HCT116 (cell line): ENCODE measurements around the gene LHFPL6. TPM values are rescaled to one million over a fixed set of nuclear protein-coding genes. Genes with fewer than 3 reads are reported as not detected.

Experiments used
- ATAC-seq: fragments of 200-7000 bp; cut with Tn5 transposase; 2 replicates; pipeline ENCODE4 v1.9.1; 2020; ENCODE audit warnings: mild to moderate bottlenecking, moderate library complexity
- Bru-seq: library from RNA; stranded (reverse); fragments of 400-500 nt; gene quantifications from one replicate; lab custom pipeline; 2021; lab: Mats Ljungman, UMichigan
- BruChase-seq, 2 experiments: library from RNA; stranded (reverse); fragments of 400-500 nt; gene quantifications; one replicate each; lab custom pipeline; 2021; lab: Mats Ljungman, UMichigan
- BruUV-seq: library from RNA; stranded (reverse); fragments of 400-500 nt; replicated peaks from 2 replicates; lab custom pipeline; 2021; lab: Mats Ljungman, UMichigan
- CTCF ChIA-PET: fragments of 300-600 bp; sonication (Branson Sonifier 250); formaldehyde crosslinking; loops from one replicate; lab custom pipeline; 2021; ENCODE audit warnings: antibody characterized with exemption; lab: Charles Lee
- POLR2A ChIA-PET: fragments of 300-600, 350-600 bp; sonication (Branson Sonifier 250); formaldehyde crosslinking; loops from one replicate; lab custom pipeline; 2021; ENCODE audit warnings: antibody characterized with exemption; lab: Charles Lee
- RAD21 ChIA-PET, 2 experiments: fragments of 300-600 bp; sonication (Branson Sonifier 250); formaldehyde crosslinking; loops; one replicate each; lab custom pipeline; 2023; ENCODE audit warnings: low total read pairs in 2 of 2; ENCODE audit not compliant: uncharacterized antibody in 2 of 2, unreplicated experiment in 2 of 2, low non-redundant PET in 1 of 2; lab: Charles Lee
- DNase-seq: peaks from one replicate; pipeline ENCODE4 v3.0.0-alpha.2; 2010; ENCODE audit warnings: low read depth, low spot score
- H2AFZ ChIP-seq: fragments of 200-600 bp; shearing (Covaris generic), sonication (generic); 2 replicates; pipeline ENCODE4 v1.6.1; 2017; ENCODE audit warnings: low read depth, mixed run types, mixed read lengths, antibody characterized with exemption, low read length; ENCODE audit not compliant: poor library complexity, severe bottlenecking
- H3K27ac ChIP-seq: 2 replicates; pipeline ENCODE4 v1.5.1; 2012; ENCODE audit warnings: low read depth, low read length
- H3K27me3 ChIP-seq: fragments of 200-600 bp; sonication (generic); 2 replicates; pipeline ENCODE4 v1.6.1; 2016; ENCODE audit warnings: mixed run types, low read length, mixed read lengths; ENCODE audit not compliant: insufficient read depth
- H3K36me3 ChIP-seq, 2 experiments: fragments of 200-500 bp in 1 of 2; fragments of 200-600 bp in 1 of 2; sonication (Bioruptor generic) in 1 of 2; sonication (generic) in 1 of 2; 2 replicates each; pipeline versions ENCODE4 v1.5.1 to v1.6.1; 2014 to 2016; ENCODE audit warnings: low read length in 2 of 2, inconsistent platforms in 1 of 2, mixed read lengths in 1 of 2, mixed run types in 1 of 2; ENCODE audit not compliant: insufficient read depth in 2 of 2, control insufficient read depth in 1 of 2
- H3K4me1 ChIP-seq, 2 experiments: fragments of 200-600 bp in 1 of 2; sonication (generic) in 1 of 2; 2 replicates each; pipeline versions ENCODE4 v1.5.1 to v1.6.1; 2012 to 2017; ENCODE audit warnings: low read length in 2 of 2, inconsistent platforms in 1 of 2, mild to moderate bottlenecking in 1 of 2, mixed read lengths in 1 of 2, mixed run types in 1 of 2, moderate library complexity in 1 of 2; ENCODE audit not compliant: insufficient read depth in 2 of 2, control insufficient read depth in 1 of 2
- H3K4me2 ChIP-seq: fragments of 200-600 bp; sonication (generic); 2 replicates; pipeline ENCODE4 v1.6.1; 2017; ENCODE audit warnings: mixed run types, low read length, mixed read lengths
- H3K4me3 ChIP-seq, 2 experiments: fragments of 200-600 bp in 1 of 2; sonication (generic) in 1 of 2; replicated peaks in 1 of 2; 2 replicates each; pipeline ENCODE4 v1.5.1; 2011 to 2016; ENCODE audit warnings: low read length in 2 of 2, control low read depth in 1 of 2, low read depth in 1 of 2, mild to moderate bottlenecking in 1 of 2, mixed read lengths in 1 of 2, mixed run types in 1 of 2
- H3K79me2 ChIP-seq: fragments of 200-600 bp; sonication (generic); 2 replicates; pipeline ENCODE4 v1.6.1; 2017; ENCODE audit warnings: mild to moderate bottlenecking, mixed run types, low read length, moderate library complexity, mixed read lengths; ENCODE audit not compliant: insufficient read depth
- H3K9ac ChIP-seq: fragments of 200-600 bp; sonication (generic); 2 replicates; pipeline ENCODE4 v1.6.1; 2016; ENCODE audit warnings: low read length, mixed read lengths
- H3K9me2 ChIP-seq: fragments of 200-600 bp; sonication (generic), shearing (Covaris generic); 2 replicates; pipeline ENCODE4 v1.6.1; 2017; ENCODE audit warnings: mixed run types, mild to moderate bottlenecking, moderate library complexity; ENCODE audit not compliant: insufficient read depth
- H3K9me3 ChIP-seq, 2 experiments: fragments of 200-500 bp in 1 of 2; fragments of 200-600 bp in 1 of 2; sonication (Bioruptor generic) in 1 of 2; sonication (generic) in 1 of 2; 2 replicates each; pipeline ENCODE4 v1.6.1; 2014 to 2017; ENCODE audit warnings: low read length in 2 of 2, mixed read lengths in 2 of 2, inconsistent platforms in 1 of 2, low read depth in 1 of 2, mild to moderate bottlenecking in 1 of 2, mixed run types in 1 of 2, moderate library complexity in 1 of 2; ENCODE audit not compliant: control insufficient read depth in 1 of 2, insufficient read depth in 1 of 2
- H4K20me1 ChIP-seq: fragments of 200-600 bp; sonication (generic), shearing (Covaris generic); 2 replicates; pipeline ENCODE4 v1.6.1; 2017; ENCODE audit warnings: mixed run types, mild to moderate bottlenecking, moderate library complexity; ENCODE audit not compliant: insufficient read depth
- CEBPB ChIP-seq: IDR thresholded peaks from 2 replicates; pipeline ENCODE4 v1.6.1; 2012; ENCODE audit warnings: low read depth
- CTCF ChIP-seq, 3 experiments: fragments of 200-600 bp in 1 of 3; sonication (generic) in 1 of 3; IDR thresholded peaks in 2 of 3; conservative IDR thresholded peaks in 1 of 3; 2 replicates each; pipeline ENCODE4 v1.5.1; 2012 to 2017; ENCODE audit warnings: low read depth in 2 of 3, low read length in 2 of 3, antibody characterized with exemption in 1 of 3, borderline replicate concordance in 1 of 3, control low read depth in 1 of 3, mild to moderate bottlenecking in 1 of 3, mixed read lengths in 1 of 3, mixed run types in 1 of 3, moderate library complexity in 1 of 3; ENCODE audit not compliant: insufficient read depth in 1 of 3
- EGR1 ChIP-seq: IDR thresholded peaks from 2 replicates; pipeline ENCODE4 v1.6.1; 2012; ENCODE audit warnings: low read depth
- EZH2 ChIP-seq: fragments of 200-600 bp; sonication (generic); IDR thresholded peaks from 2 replicates; pipeline ENCODE4 v1.6.1; 2017; ENCODE audit warnings: antibody characterized with exemption, mixed run types
- FOSL1 ChIP-seq: IDR thresholded peaks from 2 replicates; pipeline ENCODE4 v1.6.1; 2012; ENCODE audit warnings: low read depth
- JUND ChIP-seq: IDR thresholded peaks from 2 replicates; pipeline ENCODE4 v1.6.1; 2012
- MAX ChIP-seq: IDR thresholded peaks from 2 replicates; pipeline ENCODE4 v1.6.1; 2012
- RAD21 ChIP-seq: IDR thresholded peaks from 2 replicates; pipeline ENCODE4 v1.6.1; 2012; ENCODE audit warnings: low read depth, mild to moderate bottlenecking
- SIN3A ChIP-seq: IDR thresholded peaks from 2 replicates; pipeline ENCODE4 v1.6.1; 2012; ENCODE audit warnings: low read depth
- SP1 ChIP-seq: IDR thresholded peaks from 2 replicates; pipeline ENCODE4 v1.6.1; 2012; ENCODE audit warnings: low read depth
- YY1 ChIP-seq: IDR thresholded peaks from 2 replicates; pipeline ENCODE4 v1.6.1; 2011; ENCODE audit warnings: low read length, low read depth, moderate library complexity, mild to moderate bottlenecking; ENCODE audit not compliant: insufficient replicate concordance; ENCODE audit errors: extremely low read depth
- ZFX ChIP-seq: fragments of 450-650 bp; IDR thresholded peaks from 2 replicates; pipeline ENCODE4 v1.6.1; 2017
- ZNF274 ChIP-seq: fragments of 200-500 bp; sonication (Bioruptor generic); IDR thresholded peaks from 2 replicates; pipeline ENCODE4 v1.6.1; 2014; ENCODE audit warnings: mild to moderate bottlenecking, low read depth, low read length, inconsistent platforms
- intact Hi-C: fragments of 100-400 bp; cut with micrococcal nuclease; formaldehyde crosslinking; loops from 2 replicates; pipeline ENCODE4 v1.10.0; 2022
- long read RNA-seq: library from polyadenylated mRNA; unstranded; transcript quantifications from one replicate; pipeline ENCODE4 v2.0.0, GENCODE V29; 2021; ENCODE audit not compliant: unreplicated experiment
- polyA plus RNA-seq: library from polyadenylated mRNA; unstranded; fragments of >200 nt; gene quantifications from 2 replicates; pipeline ENCODE4 v1.2.1, GENCODE V29; 2012; ENCODE audit warnings: missing spikeins
- total RNA-seq: library from RNA; stranded (reverse); gene quantifications from one replicate; pipeline ENCODE4 v1.2.1, GENCODE V29; 2021; ENCODE audit not compliant: unreplicated experiment

LHFPL6 gene
- 0.22 TPM for total RNA-seq
- 0.04 and 0.17 TPM in 2 replicates for polyA plus RNA-seq
- percentile 12 among the genes with signal in this experiment for Bru-seq, nascent RNA
- BruChase-seq, experiment 1, labeled RNA remaining after a 6-hour chase = percentile 6 among the genes with signal in this experiment
- percentile 13 among the genes with signal in this experiment for BruChase-seq, experiment 2, labeled RNA remaining after a 2-hour chase
- long read RNA-seq = 0 reads

GRCh38 chr13:39602614-39603366, at the start of gene LHFPL6:
LHFPL6 (minus strand) TSS chr13:39603193.
- Histone ChIP-seq H3K27ac (no peak within 1 kb of the TSS), H3K27me3 (peaks cover 37% of the 10 kb centered on the region), H3K9me3 (no peaks in the 10 kb centered on the region), H3K36me3 (no peaks in the 10 kb centered on the region), H3K9ac (no peak within 1 kb of the TSS), H3K4me2 (peak within 1 kb of the TSS; percentile 74), H3K79me2 (no peaks in the 10 kb centered on the region), H3K4me1 (peaks cover 0 to 3% of the 10 kb centered on the region in 2 experiments; a peak in 1 of 4 replicates), H3K4me3 (peak within 1 kb of the TSS; percentile 40 to 52), H2AFZ (no peak within 1 kb of the TSS), H4K20me1 (no peaks in the 10 kb centered on the region), H3K9me2 (no peaks in the 10 kb centered on the region)
- ChIA-PET CTCF (interaction anchor here (1.4 kb wide), 1 partner anchor 9 kb away, joined by 7 read pairs; no protein-coding TSS in a partner anchor), POLR2A (no interaction called here), RAD21 (no interaction called here)
- TF ChIP-seq ZFX = no peak
- peak in 2 of 3 experiments; percentile 17 to 23; a peak in 4 of 6 replicates for TF ChIP-seq CTCF (IDR thresholded peaks at IDR 0.05 in 2 of 3, conservative IDR thresholded peaks at IDR 0.05 in 1 of 3; ENCODE audit: borderline replicate concordance in 1 of 3, insufficient read depth in 1 of 3, low read depth in 2 of 3, low read length in 2 of 3)
- no peak for TF ChIP-seq SIN3A
- peak; percentile 29; the same call in 1 of the 2 replicates for TF ChIP-seq RAD21
- DNase-seq = no peak
- ATAC-seq = peak; percentile 89
- intact Hi-C loops = no loop called here
- no TSS peak for BruUV-seq

- Histone ChIP-seq H2AFZ (no peak overlapping the region), H3K4me2 (no peak overlapping the region), H4K20me1 (no peaks in the 10 kb centered on the region), H3K79me2 (no peaks in the 10 kb centered on the region), H3K4me3 (no peak overlapping the region), H3K27ac (no peak overlapping the region), H3K27me3 (no peaks in the 10 kb centered on the region), H3K4me1 (no peaks in the 10 kb centered on the region), H3K9me3 (no peaks in the 10 kb centered on the region), H3K9ac (no peak overlapping the region), H3K9me2 (no peaks in the 10 kb centered on the region), H3K36me3 (no peaks in the 10 kb centered on the region)
- TF ChIP-seq ZFX (no peak), CEBPB (no peak), SIN3A (no peak), JUND (no peak), MAX (no peak), EZH2 (no peak), EGR1 (no peak), SP1 (no peak), FOSL1 (no peak), ZNF274 (no peak), YY1 (no peak)
- RAD21 ChIA-PET = no interaction called here
- ATAC-seq (no peak), DNase-seq (no peak)
- intact Hi-C loops = no loop called here
- CTCF ChIA-PET = no interaction called here
- POLR2A ChIA-PET = no interaction called here
- no TSS peak for BruUV-seq
These were observed 43.1 kb upstream of the LHFPL6 start for GRCh38 chr13:39646122-39646521.
